SK-N-SH treated with all-trans-retinoic acid at 6 μM for 48 hours (cell line): Measurements from ENCODE around the gene ARMH1.

Experiments
- ATAC-seq: fragments of 200-7000 bp; cut with Tn5 transposase; 3 replicates; pipeline ENCODE4 v1.9.1; 2020; ENCODE audit warnings: mild to moderate bottlenecking, moderate library complexity
- ARNTL ChIP-seq: fragments of 450-650 bp; formaldehyde crosslinking; IDR thresholded peaks from 2 replicates; pipeline ENCODE4 v1.5.0; 2020; ENCODE audit warnings: low read depth, mild to moderate bottlenecking, moderate library complexity, borderline replicate concordance
- BACH2 ChIP-seq: fragments of 250-450 bp; sonication (Bioruptor Pico); IDR thresholded peaks from 2 replicates; pipeline ENCODE4 v1.9.0; 2021; ENCODE audit warnings: mild to moderate bottlenecking, borderline replicate concordance
- ESRRG ChIP-seq: fragments of 250-450 bp; sonication (Bioruptor Pico); IDR thresholded peaks from 2 replicates; pipeline ENCODE4 v1.6.1; 2021; ENCODE audit warnings: mild to moderate bottlenecking
- GLIS3 ChIP-seq: fragments of 250-450 bp; sonication (Bioruptor Pico); IDR thresholded peaks from 2 replicates; pipeline ENCODE4 v1.5.0; 2020; ENCODE audit warnings: mild to moderate bottlenecking, moderate library complexity
- ISL1 ChIP-seq: fragments of 250-450 bp; sonication (Bioruptor Pico); IDR thresholded peaks from 2 replicates; pipeline ENCODE4 v2.1.2; 2022; ENCODE audit warnings: mild to moderate bottlenecking, moderate library complexity
- OSR1 ChIP-seq: fragments of 250-450 bp; sonication (Bioruptor Pico); IDR thresholded peaks from 2 replicates; pipeline ENCODE4 v1.8.0; 2022; ENCODE audit warnings: moderate library complexity, mild to moderate bottlenecking, inconsistent platforms
- PPARA ChIP-seq: fragments of 250-450 bp; sonication (Bioruptor Pico); IDR thresholded peaks from 2 replicates; pipeline ENCODE4 v1.5.0; 2020; ENCODE audit warnings: mild to moderate bottlenecking, borderline replicate concordance
- RARB ChIP-seq: fragments of 250-450 bp; sonication (Bioruptor Pico); IDR thresholded peaks from 2 replicates; pipeline ENCODE4 v1.8.0; 2021; ENCODE audit warnings: mild to moderate bottlenecking, moderate library complexity
- SNAI2 ChIP-seq: fragments of 250-450 bp; sonication (Bioruptor Pico); IDR thresholded peaks from 2 replicates; pipeline ENCODE4 v1.5.0; 2020; ENCODE audit warnings: mild to moderate bottlenecking, moderate library complexity
- TCF4 ChIP-seq: fragments of 250-450 bp; sonication (Bioruptor Pico); IDR thresholded peaks from 2 replicates; pipeline ENCODE4 v1.8.0; 2021; ENCODE audit warnings: mild to moderate bottlenecking, moderate library complexity, borderline replicate concordance
- TOX ChIP-seq: fragments of 250-450 bp; sonication (Bioruptor Pico); IDR thresholded peaks from 2 replicates; pipeline ENCODE4 v1.8.0; 2021; ENCODE audit warnings: mild to moderate bottlenecking, moderate library complexity, borderline replicate concordance
- ZC3H10 ChIP-seq: fragments of 250-450 bp; sonication (Bioruptor Pico); IDR thresholded peaks from 2 replicates; pipeline ENCODE4 v1.5.1; 2021; ENCODE audit warnings: mild to moderate bottlenecking, moderate library complexity
- ZFP3 ChIP-seq: fragments of 250-450 bp; sonication (Bioruptor Pico); IDR thresholded peaks from 2 replicates; pipeline ENCODE4 v1.5.0; 2020; ENCODE audit warnings: mild to moderate bottlenecking, moderate library complexity
- ZFP30 ChIP-seq: fragments of 450-650 bp; formaldehyde crosslinking; IDR thresholded peaks from 2 replicates; pipeline ENCODE4 v1.5.0; 2022; ENCODE audit warnings: mild to moderate bottlenecking, moderate library complexity
- ZNF565 ChIP-seq: fragments of 450-650 bp; formaldehyde crosslinking; conservative IDR thresholded peaks from 2 replicates; pipeline ENCODE4 v1.5.0; 2020; ENCODE audit warnings: low read depth, mild to moderate bottlenecking, moderate library complexity
- ZNF70 ChIP-seq: fragments of 450-650 bp; formaldehyde crosslinking; IDR thresholded peaks from 2 replicates; pipeline ENCODE4 v1.5.0; 2020; ENCODE audit warnings: mild to moderate bottlenecking, moderate library complexity
- ZNF8 ChIP-seq: fragments of 450-650 bp; formaldehyde crosslinking; IDR thresholded peaks from 2 replicates; pipeline ENCODE4 v1.5.0; 2020; ENCODE audit warnings: mild to moderate bottlenecking, moderate library complexity
- TF ChIP-seq, protein P1 (sequence below): fragments of 250-450 bp; sonication (Bioruptor Pico); IDR thresholded peaks from 2 replicates; pipeline ENCODE4 v1.8.0; 2020; ENCODE audit warnings: mild to moderate bottlenecking, moderate library complexity, borderline replicate concordance
- TF ChIP-seq, protein P2 (sequence below): fragments of 250-450 bp; sonication (Bioruptor Pico); IDR thresholded peaks from 2 replicates; pipeline ENCODE4 v1.8.0; 2021; ENCODE audit warnings: low read depth, mild to moderate bottlenecking, moderate library complexity, borderline replicate concordance
- TF ChIP-seq, protein P3 (sequence below): fragments of 250-450 bp; sonication (Bioruptor Pico); IDR thresholded peaks from 2 replicates; pipeline ENCODE4 v1.5.1; 2021; ENCODE audit warnings: mild to moderate bottlenecking, moderate library complexity
- TF ChIP-seq, protein P4 (sequence below): fragments of 250-450 bp; sonication (Bioruptor Pico); IDR thresholded peaks from 2 replicates; pipeline ENCODE4 v1.5.0; 2020; ENCODE audit warnings: mild to moderate bottlenecking, moderate library complexity
- TF ChIP-seq, protein P5 (sequence below): fragments of 250-450 bp; sonication (Bioruptor Pico); IDR thresholded peaks from 2 replicates; pipeline ENCODE4 v1.5.1; 2020; ENCODE audit warnings: low read depth, mild to moderate bottlenecking, moderate library complexity

ARMH1 gene

DNA sequence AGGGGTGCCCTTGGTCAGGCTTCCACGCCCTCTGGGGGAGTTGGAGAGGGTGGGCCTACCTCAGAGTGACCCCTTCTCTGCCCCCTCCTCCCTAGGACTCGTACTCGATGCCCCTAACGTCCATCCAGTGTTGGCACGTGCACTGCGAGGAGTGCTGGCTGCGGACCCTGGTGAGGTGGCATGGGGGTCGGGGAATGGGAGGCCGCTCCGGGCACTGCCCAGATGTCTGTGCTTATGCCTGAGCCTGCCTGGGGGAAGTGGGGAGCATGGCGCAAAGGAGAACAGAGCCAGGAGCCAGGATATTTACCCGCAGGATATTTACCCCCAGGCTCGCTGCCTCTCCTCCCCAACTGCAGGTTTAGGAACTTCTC is 24.7 kb upstream of the ARMH1 start:
- no peak for ATAC-seq
- no peak for TF ChIP-seq ZNF8 (CRISPR knock-in tag)
- TF ChIP-seq ARNTL (CRISPR knock-in tag) = no peak
- TF ChIP-seq TCF4 (CRISPR knock-in tag) = no peak
- TF ChIP-seq ESRRG (CRISPR knock-in tag) = no peak

DNA sequence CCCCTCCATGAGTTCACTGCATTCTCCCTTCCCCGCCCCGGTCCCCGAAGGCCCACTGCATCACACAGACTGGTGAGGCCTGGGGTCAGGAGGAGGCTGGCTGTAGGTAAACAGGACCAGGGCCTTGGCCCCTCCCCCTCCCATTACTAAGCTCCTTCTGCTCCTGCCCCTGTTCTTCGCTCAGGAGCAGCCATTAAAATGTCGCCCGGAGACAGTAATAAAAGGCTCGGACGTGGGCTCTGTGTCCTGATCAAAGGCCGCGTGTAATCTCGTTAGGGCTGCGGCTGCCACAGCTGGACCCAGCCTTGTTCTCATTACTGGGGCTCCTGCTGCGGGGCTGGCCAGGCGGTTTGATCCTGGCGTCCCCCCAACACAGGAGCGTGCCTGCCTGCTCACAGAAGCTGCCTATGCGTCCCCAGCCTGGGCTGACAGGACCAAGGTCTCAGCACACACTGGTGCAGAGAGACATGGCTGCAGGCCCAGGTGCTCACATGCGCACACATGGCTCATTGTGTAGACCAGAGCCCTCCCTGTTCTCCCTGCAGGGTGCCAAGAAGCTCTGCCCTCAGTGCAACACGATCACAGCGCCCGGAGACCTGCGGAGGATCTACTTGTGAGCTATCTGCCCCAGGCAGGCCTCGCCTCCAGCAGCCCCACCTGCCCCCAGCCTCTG is 24.2 kb upstream of the ARMH1 start:
- TF ChIP-seq OSR1 (CRISPR knock-in tag) (no peak), SNAI2 (CRISPR knock-in tag) (no peak), ZNF565 (CRISPR knock-in tag) (no peak), RARB (CRISPR knock-in tag) (no peak), PPARA (CRISPR knock-in tag) (no peak), ZFP30 (CRISPR knock-in tag) (no peak), GLIS3 (CRISPR knock-in tag) (no peak), TCF4 (CRISPR knock-in tag) (no peak; the same call in 1 of the 2 replicates), BACH2 (CRISPR knock-in tag) (no peak), ZC3H10 (no peak), ARNTL (CRISPR knock-in tag) (no peak), TOX (CRISPR knock-in tag) (no peak), ZFP3 (CRISPR knock-in tag) (no peak), ZNF8 (CRISPR knock-in tag) (no peak), ZNF70 (CRISPR knock-in tag) (no peak)
- TF ChIP-seq, protein P1, sequence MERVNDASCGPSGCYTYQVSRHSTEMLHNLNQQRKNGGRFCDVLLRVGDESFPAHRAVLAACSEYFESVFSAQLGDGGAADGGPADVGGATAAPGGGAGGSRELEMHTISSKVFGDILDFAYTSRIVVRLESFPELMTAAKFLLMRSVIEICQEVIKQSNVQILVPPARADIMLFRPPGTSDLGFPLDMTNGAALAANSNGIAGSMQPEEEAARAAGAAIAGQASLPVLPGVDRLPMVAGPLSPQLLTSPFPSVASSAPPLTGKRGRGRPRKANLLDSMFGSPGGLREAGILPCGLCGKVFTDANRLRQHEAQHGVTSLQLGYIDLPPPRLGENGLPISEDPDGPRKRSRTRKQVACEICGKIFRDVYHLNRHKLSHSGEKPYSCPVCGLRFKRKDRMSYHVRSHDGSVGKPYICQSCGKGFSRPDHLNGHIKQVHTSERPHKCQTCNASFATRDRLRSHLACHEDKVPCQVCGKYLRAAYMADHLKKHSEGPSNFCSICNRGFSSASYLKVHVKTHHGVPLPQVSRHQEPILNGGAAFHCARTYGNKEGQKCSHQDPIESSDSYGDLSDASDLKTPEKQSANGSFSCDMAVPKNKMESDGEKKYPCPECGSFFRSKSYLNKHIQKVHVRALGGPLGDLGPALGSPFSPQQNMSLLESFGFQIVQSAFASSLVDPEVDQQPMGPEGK (CRISPR knock-in tag) = no peak
- TF ChIP-seq, protein P2, sequence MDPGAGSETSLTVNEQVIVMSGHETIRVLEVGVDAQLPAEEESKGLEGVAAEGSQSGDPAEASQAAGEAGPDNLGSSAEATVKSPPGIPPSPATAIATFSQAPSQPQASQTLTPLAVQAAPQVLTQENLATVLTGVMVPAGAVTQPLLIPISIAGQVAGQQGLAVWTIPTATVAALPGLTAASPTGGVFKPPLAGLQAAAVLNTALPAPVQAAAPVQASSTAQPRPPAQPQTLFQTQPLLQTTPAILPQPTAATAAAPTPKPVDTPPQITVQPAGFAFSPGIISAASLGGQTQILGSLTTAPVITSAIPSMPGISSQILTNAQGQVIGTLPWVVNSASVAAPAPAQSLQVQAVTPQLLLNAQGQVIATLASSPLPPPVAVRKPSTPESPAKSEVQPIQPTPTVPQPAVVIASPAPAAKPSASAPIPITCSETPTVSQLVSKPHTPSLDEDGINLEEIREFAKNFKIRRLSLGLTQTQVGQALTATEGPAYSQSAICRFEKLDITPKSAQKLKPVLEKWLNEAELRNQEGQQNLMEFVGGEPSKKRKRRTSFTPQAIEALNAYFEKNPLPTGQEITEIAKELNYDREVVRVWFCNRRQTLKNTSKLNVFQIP (CRISPR knock-in tag) = no peak
- TF ChIP-seq, protein P3, sequence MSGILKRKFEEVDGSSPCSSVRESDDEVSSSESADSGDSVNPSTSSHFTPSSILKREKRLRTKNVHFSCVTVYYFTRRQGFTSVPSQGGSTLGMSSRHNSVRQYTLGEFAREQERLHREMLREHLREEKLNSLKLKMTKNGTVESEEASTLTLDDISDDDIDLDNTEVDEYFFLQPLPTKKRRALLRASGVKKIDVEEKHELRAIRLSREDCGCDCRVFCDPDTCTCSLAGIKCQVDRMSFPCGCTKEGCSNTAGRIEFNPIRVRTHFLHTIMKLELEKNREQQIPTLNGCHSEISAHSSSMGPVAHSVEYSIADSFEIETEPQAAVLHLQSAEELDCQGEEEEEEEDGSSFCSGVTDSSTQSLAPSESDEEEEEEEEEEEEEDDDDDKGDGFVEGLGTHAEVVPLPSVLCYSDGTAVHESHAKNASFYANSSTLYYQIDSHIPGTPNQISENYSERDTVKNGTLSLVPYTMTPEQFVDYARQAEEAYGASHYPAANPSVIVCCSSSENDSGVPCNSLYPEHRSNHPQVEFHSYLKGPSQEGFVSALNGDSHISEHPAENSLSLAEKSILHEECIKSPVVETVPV (CRISPR knock-in tag) = no peak
- TF ChIP-seq, protein P4, sequence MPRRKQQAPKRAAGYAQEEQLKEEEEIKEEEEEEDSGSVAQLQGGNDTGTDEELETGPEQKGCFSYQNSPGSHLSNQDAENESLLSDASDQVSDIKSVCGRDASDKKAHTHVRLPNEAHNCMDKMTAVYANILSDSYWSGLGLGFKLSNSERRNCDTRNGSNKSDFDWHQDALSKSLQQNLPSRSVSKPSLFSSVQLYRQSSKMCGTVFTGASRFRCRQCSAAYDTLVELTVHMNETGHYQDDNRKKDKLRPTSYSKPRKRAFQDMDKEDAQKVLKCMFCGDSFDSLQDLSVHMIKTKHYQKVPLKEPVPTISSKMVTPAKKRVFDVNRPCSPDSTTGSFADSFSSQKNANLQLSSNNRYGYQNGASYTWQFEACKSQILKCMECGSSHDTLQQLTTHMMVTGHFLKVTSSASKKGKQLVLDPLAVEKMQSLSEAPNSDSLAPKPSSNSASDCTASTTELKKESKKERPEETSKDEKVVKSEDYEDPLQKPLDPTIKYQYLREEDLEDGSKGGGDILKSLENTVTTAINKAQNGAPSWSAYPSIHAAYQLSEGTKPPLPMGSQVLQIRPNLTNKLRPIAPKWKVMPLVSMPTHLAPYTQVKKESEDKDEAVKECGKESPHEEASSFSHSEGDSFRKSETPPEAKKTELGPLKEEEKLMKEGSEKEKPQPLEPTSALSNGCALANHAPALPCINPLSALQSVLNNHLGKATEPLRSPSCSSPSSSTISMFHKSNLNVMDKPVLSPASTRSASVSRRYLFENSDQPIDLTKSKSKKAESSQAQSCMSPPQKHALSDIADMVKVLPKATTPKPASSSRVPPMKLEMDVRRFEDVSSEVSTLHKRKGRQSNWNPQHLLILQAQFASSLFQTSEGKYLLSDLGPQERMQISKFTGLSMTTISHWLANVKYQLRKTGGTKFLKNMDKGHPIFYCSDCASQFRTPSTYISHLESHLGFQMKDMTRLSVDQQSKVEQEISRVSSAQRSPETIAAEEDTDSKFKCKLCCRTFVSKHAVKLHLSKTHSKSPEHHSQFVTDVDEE (CRISPR knock-in tag) = no peak
- TF ChIP-seq, protein P5, sequence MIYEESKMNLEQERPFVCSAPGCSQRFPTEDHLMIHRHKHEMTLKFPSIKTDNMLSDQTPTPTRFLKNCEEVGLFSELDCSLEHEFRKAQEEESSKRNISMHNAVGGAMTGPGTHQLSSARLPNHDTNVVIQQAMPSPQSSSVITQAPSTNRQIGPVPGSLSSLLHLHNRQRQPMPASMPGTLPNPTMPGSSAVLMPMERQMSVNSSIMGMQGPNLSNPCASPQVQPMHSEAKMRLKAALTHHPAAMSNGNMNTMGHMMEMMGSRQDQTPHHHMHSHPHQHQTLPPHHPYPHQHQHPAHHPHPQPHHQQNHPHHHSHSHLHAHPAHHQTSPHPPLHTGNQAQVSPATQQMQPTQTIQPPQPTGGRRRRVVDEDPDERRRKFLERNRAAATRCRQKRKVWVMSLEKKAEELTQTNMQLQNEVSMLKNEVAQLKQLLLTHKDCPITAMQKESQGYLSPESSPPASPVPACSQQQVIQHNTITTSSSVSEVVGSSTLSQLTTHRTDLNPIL (CRISPR knock-in tag) = no peak
- TF ChIP-seq, all 23 proteins: peak for 0
- no peak for ATAC-seq

DNA sequence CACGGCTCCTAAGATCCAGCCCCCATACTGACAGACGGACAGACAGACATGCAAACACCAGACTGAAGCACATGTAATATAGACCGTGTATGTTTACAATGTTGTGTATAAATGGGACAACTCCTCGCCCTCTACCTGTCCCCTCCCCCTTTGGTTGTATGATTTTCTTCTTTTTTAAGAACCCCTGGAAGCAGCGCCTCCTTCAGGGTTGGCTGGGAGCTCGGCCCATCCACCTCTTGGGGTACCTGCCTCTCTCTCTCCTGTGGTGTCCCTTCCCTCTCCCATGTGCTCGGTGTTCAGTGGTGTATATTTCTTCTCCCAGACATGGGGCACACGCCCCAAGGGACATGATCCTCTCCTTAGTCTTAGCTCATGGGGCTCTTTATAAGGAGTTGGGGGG is 23.4 kb upstream of the ARMH1 start:
- ATAC-seq = no peak
- TF ChIP-seq GLIS3 (CRISPR knock-in tag) (no peak), TOX (CRISPR knock-in tag) (no peak), SNAI2 (CRISPR knock-in tag) (no peak), ZFP30 (CRISPR knock-in tag) (no peak), OSR1 (CRISPR knock-in tag) (no peak), ISL1 (no peak), RARB (CRISPR knock-in tag) (no peak), TCF4 (CRISPR knock-in tag) (no peak)
- TF ChIP-seq, protein P2 (CRISPR knock-in tag) = no peak
- TF ChIP-seq, protein P1 (CRISPR knock-in tag) = no peak
- TF ChIP-seq, protein P3 (CRISPR knock-in tag) = no peak
